Lower leg skin (tissue), 3 donors: Measurements from ENCODE around the gene ETS1.

Source experiments
- POLR2A ChIP-seq, 2 donors: fragments of 450-650 bp; IDR thresholded peaks; one replicate each; pipeline ENCODE4 v1.6.1; 2016 to 2017; ENCODE audit warnings: antibody characterized with exemption in 2 of 2, mild to moderate bottlenecking in 1 of 2, moderate library complexity in 1 of 2
- TF ChIP-seq, protein P1 (sequence below), 3 donors: fragments of 450-650 bp; IDR thresholded peaks; one replicate each; pipeline ENCODE4 v1.5.1; 2016; ENCODE audit warnings: antibody characterized with exemption in 3 of 3, mild to moderate bottlenecking in 3 of 3, moderate library complexity in 2 of 3

DNA sequence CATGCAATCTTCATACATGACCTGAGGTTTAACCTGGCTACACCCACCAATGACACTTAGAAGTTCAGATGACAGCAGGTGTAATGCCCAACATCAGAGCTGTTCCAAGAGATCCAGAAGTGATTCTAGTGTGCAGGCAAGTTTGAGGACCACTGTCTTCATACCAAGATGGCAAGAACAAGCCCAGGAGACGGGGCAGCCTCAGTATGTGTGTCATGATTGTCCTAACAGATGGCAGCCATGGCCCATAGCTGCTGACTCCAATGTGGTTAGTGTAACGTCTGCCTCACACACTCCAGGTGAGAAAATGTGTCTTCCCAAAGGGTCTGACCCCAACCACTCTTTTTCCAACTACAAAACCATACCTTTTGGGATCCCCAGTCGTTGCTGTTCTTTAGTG, 97.3 kb downstream of the ETS1 start:
- TF ChIP-seq, protein P1, sequence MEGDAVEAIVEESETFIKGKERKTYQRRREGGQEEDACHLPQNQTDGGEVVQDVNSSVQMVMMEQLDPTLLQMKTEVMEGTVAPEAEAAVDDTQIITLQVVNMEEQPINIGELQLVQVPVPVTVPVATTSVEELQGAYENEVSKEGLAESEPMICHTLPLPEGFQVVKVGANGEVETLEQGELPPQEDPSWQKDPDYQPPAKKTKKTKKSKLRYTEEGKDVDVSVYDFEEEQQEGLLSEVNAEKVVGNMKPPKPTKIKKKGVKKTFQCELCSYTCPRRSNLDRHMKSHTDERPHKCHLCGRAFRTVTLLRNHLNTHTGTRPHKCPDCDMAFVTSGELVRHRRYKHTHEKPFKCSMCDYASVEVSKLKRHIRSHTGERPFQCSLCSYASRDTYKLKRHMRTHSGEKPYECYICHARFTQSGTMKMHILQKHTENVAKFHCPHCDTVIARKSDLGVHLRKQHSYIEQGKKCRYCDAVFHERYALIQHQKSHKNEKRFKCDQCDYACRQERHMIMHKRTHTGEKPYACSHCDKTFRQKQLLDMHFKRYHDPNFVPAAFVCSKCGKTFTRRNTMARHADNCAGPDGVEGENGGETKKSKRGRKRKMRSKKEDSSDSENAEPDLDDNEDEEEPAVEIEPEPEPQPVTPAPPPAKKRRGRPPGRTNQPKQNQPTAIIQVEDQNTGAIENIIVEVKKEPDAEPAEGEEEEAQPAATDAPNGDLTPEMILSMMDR (IDR thresholded peaks at IDR 0.05): no peak
- TF ChIP-seq POLR2A (IDR thresholded peaks at IDR 0.05): no peak
